GM12874 (cell line): ENCODE results near the gene ELOVL5.

Experiments used
- TF ChIP-seq, protein P1 (sequence below): IDR thresholded peaks from 2 replicates; pipeline ENCODE4 v1.5.1; 2011; ENCODE audit warnings: low read depth, mild to moderate bottlenecking, control low read depth, low read length, moderate library complexity; ENCODE audit not compliant: insufficient read depth

The ELOVL5 gene

DNA sequence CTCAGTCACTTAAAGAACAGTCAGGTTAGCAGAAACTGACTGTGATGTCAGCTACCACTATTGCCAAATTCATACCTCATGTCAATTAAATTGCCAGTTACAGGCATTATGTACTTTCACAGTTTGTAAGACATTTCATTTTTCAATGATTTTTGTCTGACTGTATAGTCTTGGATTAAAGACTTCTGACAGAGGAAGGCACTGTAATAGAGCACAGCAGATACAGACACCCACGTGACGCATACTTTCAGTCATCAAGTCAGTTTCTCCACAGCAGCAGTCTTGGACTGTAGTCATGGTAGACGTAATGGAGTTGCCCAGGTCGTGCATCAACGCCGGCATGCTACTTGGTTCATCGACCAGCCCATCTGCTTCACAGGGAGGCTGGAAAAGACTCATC is 29.5 kb upstream of the ELOVL5 start:
- TF ChIP-seq, protein P1, sequence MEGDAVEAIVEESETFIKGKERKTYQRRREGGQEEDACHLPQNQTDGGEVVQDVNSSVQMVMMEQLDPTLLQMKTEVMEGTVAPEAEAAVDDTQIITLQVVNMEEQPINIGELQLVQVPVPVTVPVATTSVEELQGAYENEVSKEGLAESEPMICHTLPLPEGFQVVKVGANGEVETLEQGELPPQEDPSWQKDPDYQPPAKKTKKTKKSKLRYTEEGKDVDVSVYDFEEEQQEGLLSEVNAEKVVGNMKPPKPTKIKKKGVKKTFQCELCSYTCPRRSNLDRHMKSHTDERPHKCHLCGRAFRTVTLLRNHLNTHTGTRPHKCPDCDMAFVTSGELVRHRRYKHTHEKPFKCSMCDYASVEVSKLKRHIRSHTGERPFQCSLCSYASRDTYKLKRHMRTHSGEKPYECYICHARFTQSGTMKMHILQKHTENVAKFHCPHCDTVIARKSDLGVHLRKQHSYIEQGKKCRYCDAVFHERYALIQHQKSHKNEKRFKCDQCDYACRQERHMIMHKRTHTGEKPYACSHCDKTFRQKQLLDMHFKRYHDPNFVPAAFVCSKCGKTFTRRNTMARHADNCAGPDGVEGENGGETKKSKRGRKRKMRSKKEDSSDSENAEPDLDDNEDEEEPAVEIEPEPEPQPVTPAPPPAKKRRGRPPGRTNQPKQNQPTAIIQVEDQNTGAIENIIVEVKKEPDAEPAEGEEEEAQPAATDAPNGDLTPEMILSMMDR = no peak

DNA sequence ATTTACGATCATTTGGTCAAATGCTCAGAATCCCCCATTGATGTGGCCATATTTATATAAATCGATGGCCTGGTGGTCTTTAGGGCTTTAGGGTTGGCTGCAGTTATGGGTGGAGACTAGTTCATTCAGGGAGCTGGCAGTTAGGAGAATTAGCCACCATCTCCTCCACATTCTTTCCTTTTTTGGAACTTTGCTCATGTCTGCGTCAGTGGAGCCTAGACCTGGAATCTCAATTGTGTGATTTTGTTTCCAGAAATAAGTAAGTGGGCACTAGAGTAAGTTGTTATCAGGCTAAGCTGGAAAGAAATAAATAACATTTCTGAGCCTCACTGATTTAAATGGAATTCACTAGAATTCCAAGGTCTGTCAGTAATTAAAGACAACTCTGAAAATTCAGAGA is 29.0 kb upstream of the ELOVL5 start:
- TF ChIP-seq, protein P1 = no peak

DNA sequence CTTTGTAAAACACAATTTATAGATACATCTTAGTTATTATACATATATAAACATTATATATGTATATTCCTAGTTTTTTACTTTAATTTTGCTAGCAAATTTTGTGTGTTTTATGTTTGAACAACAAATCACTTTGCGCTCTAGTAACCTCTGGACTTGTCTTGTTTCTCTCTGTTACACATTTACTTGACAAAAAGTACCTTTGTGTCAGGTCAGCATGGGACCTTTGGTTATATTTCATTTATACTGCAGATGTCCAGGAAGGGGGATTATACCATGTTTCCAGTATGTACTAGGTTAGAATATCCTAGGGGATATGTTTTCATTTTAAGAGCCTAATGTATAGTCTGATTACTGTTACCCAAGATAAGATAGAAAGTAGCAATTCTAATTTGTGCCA is 28.5 kb upstream of the ELOVL5 start:
- TF ChIP-seq, protein P1 = no peak

DNA sequence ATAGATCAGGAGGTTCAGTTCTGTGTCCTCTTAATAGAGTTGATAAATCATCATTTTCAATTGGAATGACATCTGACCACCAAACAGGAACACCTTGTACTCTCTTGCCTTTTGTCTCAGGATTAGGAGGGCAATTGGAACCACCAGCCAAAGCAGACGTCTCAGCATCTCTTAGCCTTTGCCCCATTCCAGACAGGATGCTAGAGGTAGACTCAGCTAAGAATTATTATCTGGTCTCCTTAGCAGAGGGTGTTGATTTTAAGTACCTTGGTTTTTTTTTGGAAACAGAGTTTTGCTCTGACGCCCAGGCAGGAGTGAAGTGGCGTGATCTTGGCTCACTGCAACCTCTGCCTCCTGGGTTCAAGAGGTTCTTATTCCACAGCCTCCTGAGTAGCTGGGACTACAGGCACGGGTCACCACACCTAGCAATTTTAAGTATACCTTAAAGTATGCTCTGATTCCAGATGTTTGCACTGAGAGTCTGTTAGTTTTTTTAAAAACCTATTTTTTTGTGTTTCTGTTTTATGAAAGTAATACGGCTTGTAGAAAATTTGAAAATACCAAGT is 28.0 kb upstream of the ELOVL5 start:
- TF ChIP-seq, protein P1 = no peak

DNA sequence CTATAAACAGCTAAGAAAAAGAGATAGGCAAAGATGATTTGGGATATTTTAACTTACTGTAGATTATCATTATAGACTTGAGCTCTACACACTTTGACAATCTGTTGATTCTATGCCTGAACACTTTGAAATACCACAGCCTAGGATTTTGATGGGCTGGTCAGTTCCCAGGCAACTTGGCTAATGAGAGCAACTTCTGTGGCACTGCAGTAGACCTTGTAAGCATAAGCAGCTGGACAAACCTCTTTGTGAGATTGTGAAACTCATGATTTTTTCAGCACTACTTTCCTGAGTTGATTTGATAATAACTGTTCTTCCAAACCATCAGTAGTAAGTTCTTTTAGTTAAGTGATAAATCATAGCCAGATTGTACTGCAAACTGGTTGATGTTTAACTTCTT is 27.1 kb upstream of the ELOVL5 start:
- TF ChIP-seq, protein P1 = no peak

DNA sequence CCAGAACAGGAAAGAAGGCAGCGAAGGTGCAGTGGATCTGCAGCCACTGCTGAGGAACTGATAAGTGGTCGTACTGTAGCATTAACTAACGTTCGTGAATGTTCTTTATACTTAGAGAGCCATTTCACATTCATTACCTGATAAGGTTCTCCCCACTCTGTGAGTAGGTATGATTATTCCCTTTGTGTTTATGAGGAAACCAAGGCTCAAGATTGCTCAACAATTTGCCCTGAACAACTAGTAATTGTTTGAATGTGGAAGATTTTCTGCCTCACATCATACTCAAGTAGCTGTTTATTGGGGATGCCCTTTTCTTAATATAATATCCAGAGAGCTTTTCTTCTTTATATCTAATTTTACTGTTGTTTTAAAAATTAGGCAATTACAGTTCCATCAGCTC is 24.9 kb upstream of the ELOVL5 start:
- TF ChIP-seq, protein P1 = no peak

DNA sequence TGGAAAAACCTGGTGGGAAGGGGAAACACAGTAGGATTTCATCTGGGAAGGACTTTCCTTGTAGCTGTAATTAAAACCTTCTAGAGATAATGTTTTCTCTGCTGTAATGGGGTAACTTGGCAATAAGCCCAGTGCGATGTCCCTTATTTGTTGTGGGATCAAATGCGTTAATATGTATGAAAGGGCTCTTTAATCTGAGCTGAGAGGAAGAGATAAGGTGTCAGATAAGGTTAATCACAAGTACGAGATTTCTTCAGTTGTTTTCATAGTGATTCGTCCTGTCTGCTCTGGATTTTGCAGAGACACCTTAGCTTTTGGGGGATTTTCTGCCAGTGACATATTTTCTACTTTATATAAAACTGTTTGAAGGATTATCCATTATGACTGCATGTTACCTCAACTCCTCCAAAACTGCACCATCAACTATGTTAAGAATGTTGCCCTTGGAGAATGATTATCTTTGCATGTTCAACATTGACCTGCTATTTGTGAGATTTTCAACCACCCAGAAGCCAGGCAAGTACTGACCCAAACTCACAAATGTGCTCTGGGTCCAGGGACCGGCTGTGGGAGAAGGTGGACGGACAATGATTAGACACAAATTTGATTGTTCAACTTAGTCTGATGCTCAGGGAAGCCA is 21.2 kb upstream of the ELOVL5 start:
- TF ChIP-seq, protein P1 = no peak

DNA sequence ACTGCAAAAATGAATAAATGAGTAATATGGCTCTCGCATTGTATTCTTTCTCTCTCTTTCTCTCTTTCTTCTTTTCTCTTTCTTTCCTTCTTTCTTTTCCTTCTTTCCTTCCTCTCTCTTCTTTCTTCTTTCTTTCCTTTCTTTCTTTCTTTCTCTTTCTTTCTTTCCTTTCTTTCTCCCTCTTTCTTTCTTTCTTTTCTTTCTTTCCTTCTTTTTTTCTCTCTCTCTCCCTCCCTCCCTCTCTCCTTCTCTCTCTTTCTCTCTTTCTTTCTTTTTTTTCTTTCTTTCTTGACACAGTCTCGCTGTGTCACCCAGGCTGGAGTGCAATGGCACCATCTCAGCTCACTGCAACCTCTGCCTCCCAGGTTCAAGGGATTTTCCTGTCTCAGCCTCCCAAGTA is 20.3 kb upstream of the ELOVL5 start:
- TF ChIP-seq, protein P1 = no peak
